HG03469 (cell line): ENCODE results near the gene SFRP4.

Experiments
- ATAC-seq: cut with Tn5 transposase; IDR thresholded peaks from one replicate; pipeline ENCODE4 v1.9.1; 2021; ENCODE audit warnings: mild to moderate bottlenecking, moderate library complexity, moderate number of reproducible peaks; ENCODE audit not compliant: unreplicated experiment

The SFRP4 gene

DNA sequence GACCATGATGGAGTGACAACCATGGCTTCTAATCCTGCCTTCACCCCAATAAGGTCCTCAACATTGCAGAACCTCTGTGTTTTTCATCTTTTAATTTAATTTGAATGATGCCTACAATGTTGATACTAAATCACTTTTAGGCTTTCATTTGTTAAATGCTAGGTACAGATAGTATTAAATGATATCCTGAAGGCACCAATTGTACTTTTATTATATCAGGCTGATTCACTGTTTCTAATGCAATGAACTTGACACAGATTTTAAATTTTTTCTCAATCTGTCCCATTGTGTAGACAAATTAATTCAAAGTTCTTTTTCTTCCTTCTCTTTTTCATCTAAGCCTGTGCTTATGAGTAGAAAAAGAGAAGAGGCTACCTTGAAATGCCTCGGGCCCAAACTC is 9.0 kb upstream of the SFRP4 start:
- ATAC-seq = no peak

DNA sequence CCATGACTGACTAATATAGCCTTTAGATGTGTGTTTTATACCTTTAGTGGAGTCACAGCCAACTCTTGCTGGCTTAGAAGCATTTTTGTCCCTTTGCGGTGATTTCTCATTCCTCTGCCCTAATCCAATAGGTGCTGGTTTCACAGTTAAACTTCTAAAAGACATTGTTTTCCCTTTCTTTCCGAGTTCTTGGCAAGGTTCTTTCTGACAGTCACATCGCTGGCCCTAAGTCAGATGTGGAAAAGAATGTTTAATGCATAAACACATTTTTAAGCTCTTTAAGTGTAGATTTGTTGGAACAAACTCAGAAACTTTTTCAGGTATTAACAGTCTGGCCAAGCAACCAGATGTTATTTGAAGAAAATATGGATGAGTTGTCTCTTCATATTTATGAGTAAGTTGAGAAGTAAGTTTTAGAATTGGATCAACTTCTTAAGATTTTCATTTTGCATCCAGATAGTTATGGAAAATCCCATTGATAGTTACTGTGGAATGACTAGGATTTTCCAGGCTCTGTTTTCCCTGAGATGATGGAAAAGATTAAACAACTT is 7.9 kb upstream of the SFRP4 start:
- no peak for ATAC-seq

DNA sequence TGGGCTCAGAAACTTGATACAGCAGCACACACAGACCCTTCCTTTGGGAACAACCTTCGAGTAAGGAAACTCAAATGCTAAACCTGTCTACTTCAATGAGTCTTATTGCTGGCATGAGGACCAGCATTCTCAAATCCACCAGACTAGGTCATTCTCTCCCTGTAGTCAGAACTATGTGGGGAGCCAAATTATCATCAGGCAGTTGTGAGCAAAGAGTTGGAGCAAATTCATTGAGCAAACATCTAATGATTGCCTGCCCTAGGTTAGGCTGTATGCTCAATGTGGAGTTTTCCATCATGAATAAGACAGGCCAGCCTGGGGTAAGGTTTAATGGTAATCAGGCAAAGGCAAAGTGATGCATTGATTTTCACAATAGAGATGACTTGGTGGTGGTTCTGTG is 7.4 kb upstream of the SFRP4 start:
- ATAC-seq = no peak

DNA sequence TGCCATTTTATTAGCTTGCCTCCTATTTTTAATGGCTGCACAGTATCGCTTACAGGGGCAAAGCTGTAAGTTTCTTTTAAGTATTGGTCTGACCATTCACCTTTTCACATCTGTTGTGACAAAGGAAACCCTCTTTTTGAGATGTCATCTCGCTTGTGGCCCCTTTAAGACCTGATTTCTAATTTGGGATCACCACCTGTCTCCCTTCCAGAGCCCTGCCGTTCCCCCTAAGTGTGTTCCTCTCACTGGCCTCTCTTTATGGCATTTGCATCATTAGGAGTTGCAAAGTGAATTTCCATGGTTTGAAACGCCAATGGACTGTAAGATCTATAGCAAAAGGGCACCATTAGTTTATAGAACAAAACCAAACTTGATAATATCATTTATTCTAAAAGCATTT is 5.3 kb upstream of the SFRP4 start:
- no peak for ATAC-seq

DNA sequence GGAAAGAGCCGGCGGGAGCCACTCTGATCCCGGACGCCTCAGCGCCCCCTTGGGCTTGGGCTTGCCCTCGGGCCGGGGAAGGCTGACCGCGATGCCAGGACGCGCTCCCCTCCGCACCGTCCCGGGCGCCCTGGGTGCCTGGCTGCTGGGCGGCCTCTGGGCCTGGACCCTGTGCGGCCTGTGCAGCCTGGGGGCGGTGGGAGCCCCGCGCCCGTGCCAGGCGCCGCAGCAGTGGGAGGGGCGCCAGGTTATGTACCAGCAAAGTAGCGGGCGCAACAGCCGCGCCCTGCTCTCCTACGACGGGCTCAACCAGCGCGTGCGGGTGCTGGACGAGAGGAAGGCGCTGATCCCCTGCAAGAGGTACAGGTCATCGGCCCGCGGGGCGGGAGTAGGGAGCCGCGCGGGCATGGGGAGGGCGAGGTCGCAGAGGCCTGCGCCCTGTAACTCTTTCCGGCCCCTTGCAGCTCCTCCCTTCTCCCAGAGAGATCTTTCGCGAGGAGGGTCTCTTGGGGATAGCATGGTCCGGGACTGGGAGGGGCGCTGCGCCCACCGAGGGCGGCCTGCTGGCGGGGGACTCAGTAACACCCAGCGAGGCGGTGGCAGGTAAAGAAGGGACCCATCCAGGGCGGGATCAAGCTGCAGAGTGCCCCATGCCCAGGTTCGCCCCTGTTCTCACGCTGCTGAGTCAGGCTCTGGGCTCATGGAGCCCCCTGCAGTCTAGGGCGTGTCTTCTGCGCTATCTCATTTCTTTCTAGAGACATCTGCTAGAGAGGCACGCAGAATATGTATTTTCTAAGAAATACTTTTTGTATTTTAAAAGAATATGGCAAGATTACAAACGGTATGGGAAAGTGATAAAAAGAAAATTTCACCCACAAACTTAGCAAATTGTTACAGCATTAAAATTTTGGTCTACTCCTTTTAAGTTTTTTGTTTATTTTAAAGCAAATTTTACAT is 4.5 kb upstream of the SFRP4 start:
- peak; percentile 46 for ATAC-seq

DNA sequence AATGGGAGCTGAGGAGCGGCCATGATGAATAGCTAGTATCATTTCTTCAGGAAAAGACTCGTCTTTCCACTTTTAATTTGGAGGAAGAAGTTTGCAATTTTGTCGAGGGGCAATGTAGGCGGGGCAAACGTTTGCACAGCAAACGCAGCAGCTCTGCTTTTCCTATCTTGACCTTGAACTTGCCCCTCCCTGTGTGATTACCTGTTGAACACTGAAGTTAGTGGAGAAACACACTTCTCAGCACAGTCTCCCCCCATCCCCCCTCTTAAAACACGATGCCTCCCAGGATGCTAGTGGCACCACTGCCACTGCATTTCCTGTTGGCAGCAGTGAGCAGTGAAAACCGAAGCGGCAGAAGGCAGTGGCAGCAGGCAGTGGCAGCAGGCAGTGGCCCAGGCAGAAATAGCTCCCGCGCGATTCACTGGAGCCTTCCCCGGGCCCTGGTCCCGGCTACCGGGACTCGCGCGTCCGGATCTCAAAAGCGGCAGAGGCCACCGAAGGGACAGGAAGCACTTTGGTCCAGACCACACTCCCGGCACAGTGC is 3.8 kb upstream of the SFRP4 start, which contains the start of gene EPDR1:
TSS of gene EPDR1 (plus strand) at position 336 of the 544 bp plus-strand sequence. CDS start 300 bp downstream, outside the sequence.
- peak; percentile 29 for ATAC-seq

DNA sequence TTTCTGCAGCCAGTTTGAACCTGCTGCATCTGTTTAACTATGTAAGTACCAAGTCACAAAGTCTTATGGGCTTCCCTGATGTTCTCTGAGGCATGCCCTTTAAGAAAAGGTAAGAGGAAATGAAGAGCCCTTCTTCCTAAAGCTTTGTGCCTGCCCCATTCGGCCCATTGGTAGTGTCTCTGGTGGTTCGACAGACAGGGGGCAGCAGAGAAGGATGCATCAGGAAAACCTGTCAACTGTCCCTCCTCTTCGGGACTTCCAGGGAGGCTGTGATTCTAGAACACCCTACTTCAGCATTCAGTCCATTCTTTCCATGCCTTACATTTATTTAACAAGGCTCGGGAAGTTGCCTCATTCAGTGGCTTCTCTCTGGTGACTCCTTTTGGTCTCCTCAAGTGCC is 1.9 kb upstream of the SFRP4 start:
- ATAC-seq = no peak

DNA sequence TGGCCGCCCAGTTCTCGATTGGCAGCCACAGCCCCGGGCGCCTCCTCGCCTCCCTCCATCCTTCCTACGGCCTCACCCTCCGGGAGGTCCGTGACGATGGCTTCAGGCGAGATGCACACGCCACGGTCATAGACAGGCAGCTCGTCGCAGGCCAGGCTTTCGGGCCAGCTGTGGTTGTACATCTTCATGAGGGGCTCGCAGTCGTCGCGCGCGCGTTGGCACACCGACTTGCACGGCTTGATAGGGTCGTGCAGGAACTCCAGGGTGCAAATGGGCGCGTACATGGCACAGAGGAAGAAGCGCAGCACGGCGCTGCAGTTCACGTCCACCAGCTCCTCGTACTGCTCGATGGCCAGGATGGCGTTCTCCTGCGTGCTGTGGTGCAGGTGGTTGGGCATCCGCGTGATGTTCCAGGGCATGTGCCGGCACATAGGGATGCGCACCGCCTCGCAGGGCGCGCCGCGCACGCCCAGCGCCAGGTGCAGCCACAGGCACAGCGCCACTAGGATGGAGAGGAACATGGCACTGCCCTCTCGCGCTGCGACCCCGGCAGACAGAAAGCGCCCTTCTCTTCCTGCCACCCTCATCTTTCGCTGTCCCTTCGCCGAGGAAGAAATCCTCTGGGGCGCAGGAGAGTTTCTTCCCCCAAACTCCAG is 472 bp downstream of the SFRP4 start:
- ATAC-seq = no peak

DNA sequence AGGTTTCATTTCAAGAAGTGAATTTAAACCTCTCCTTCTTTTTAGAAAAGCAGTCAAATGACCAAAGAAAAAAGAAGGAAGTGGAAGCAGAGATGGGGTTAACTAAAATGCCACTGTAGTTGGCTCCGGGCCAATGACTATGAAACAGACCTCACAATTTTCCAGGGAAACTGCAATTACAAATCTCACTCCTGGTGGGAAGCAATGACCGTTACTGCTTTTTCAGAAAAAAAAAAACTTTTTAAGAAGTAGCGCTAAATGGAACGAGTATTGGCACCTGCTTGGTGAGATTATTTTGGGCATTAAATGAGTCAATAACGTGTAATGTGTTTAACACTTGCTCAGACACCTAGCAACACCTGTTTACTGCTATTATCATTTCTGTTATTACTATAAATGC is 1.2 kb downstream of the SFRP4 start:
- ATAC-seq = no peak

DNA sequence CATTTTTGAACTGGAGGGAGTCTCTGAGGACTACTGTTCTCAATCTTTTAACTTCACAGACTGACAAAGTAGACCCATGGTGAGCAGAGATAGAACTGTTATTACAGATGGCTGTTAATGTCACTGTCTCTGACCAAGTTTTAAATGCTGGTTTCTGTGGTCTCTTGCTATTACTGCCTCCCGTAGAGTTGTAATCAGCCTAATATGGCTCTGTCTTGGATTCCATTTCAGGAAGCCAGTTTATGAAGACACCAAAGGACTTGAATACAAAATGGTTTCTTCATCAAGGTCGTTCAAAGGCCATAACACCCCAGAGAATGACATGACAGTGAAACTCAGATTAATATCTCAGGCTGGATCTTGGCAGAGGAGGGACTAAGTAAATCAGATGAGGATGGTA is 3.9 kb downstream of the SFRP4 start:
- ATAC-seq = no peak

DNA sequence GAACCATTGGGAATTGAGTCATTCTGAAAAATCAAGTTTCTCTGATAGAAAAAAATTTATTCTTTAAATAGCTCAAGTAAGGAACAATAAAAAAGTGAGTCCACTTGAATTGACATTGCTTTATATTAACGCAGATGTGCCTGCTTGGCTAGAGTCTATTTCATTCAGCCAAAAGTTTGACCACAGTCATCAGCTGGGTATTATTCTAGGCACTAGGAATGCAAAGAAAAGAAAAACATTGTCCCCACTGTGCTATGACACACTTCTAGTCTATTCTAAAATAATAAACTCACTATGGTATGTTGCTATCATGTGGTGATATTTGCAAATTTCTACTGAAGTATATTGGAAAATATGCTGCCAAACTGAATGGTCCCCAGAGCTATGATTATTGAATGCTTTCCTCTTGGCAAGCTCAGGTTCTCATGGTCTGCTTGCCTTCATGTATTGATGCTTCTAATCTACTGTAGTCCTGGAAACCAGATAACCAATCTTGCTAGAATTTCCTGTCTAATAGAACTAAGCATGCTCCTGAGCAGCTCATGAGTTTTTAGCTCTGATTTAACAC is 8.3 kb downstream of the SFRP4 start:
- no peak for ATAC-seq

DNA sequence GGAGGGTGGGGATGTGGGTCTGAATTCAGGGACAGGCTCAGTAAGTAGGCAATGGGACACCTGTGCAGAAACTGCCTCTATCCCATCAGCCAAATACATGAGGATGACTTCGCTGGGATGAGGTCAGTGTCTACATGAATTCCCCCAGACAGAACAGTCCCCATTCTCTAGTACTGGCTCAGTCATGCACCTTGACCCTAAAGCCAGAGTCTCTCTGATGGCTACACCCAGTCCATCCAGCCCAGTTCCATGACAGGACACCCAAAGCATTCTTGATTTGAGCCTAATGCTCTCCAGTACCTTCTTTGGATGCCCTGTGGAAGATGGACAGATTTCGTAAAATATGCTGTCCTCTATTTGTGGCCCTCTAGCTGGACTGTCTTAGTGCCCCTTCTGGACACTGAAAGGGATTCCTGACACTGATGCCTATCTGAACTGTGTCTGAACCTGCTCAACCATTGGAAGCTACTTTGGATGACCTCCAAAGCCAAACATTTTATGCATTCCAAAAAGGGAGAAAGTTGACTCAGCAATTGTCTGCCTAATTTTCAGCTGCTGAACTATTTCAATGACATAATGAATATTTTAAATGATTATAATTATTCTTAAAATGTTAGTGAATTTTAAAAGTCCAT is 14.6 kb downstream of the SFRP4 start:
- no peak for ATAC-seq

DNA sequence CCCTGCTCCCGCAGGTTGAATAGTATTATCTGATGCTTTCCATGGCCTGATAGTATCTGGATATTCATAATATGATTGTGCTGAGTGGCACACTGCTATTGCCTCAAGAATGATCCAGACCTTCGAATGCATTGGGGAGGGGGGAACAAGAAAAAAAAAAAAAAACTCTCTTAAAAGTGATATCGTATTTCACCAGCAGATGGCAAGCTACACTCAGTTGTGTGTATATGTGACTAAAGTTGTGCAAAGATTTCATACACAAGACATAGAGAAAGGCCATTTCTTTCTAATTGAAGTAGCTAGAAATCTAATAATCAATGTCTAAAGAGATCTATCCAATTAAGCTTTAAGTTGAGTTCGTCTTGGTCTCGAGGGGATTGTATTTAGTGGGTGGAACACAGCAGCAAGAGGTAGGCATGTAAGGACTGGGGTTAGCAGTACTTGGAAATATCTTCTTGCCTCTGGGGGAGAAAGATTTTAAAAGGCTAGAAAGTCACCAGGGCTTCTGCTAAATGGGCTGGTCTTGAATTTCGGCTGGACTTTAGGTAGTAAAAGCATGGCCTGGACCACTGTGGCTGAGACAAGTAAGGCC is 15.3 kb downstream of the SFRP4 start:
- no peak for ATAC-seq

DNA sequence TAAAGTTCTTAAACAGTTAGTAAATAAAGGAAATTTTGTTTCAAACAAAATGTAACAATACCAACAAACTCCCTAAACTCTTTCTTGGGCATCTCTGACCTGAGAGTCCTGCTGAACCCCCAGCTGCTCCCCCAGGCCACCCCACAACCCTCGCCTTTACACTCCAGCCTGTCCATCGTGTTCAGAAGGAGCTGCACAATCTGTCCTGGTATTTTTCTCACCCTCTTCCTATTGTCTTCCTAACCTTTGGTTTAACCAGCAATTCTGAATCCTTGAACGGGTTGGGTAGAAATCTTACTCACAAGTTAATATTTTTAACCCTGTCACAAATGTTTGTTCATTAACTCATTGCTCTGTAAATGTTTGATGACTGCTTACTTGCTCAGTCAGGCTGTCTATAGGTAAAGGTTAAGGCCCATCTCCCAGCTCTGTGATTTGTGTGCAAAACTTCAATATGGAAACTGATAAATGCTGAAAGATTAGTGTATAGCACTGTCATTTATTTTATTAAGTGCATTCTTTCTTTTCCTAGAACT is 16.8 kb downstream of the SFRP4 start:
- no peak for ATAC-seq

DNA sequence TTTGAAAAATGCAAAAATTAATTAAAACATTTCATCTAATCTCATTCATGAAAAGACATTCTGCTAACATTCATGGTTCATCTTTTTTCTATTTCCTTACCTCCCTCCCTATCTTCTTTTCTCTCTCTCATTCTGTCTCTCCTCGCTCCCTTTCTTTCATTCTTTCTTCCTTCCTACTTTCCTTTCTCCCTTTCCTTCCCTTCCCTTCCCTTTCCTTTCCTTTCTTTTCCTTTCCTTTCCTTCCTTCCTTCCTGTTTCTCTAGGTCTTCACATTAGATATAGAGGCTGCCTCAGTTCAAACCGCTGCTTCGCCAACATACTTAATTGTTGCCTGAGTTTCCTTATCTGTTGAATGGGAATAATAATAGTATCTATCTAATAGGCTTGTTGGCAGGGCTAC is 21.9 kb downstream of the SFRP4 start:
- no peak for ATAC-seq

DNA sequence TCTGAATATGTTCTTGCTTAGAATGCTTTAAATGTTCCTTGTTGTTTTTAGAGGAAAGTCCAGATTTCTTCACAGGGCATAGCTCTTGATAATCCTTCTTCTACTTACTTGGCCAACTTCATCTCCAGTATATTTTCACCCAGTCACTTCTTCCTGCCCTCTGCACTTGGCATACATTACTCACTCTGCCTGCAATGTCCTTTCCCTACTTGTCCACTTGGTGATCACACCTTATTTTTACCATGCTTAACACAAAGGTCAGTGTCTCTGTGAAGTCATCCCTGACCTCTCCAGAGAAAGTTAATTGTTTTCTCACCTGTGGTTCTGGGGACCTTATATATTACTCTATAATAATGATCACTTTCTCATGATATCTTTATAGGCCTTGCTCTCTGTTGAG is 23.3 kb downstream of the SFRP4 start:
- no peak for ATAC-seq

DNA sequence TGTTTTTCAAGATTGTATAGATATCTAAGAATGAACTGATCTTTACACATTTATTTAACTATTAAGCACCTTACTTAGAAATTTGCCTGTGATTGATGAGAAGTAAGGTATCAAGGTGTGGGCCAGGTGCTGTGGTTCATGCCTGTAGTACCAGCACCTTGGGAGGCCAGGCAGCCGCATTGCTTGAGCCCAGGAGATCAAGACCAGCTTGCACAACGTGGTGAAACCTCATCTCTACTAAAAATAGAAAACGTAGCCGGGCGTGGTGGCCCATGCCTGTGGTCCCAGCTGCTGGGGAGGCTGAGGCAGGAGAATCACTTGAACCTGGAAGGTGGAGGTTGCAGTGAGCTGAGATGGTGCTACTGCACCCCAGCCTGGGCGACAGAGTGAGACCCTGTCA is 34.5 kb downstream of the SFRP4 start:
- ATAC-seq = no peak
